Stimulated activated CD4-positive, alpha-beta T cell treated with anti-CD3 and anti-CD28 coated beads, Interleukin-15, amount 100 ng/mL, for 24 hours (primary cell): ENCODE results near the gene PROZ.
"Not testable (repeated sequence)": the region's sequence is repeated elsewhere in the genome, so short reads cannot be mapped to it uniquely, and the experiment has no call there.

Experiments used
- DNase-seq: peaks from one replicate; pipeline ENCODE4 v3.0.0-alpha.2; 2020

The PROZ gene

GRCh38 chr13:113157929-113158747, at the start of gene PROZ:
Gene PROZ (plus strand): TSS chr13:113158648. CDS start chr13:113158661, 13 bp downstream.
- no peak for DNase-seq

- peak; percentile 23 for DNase-seq
Measured at GRCh38 chr13:113109151-113110047, 49.0 kb upstream of the PROZ start.

- peak; percentile 55 for DNase-seq
Measured at GRCh38 chr13:113110048-113110851, 48.2 kb upstream of the PROZ start.

- DNase-seq = no peak
Measured at GRCh38 chr13:113110852-113111315, 47.6 kb upstream of the PROZ start.

GRCh38 chr13:113111821-113112220, 46.6 kb upstream of the PROZ start:
- not testable (repeated sequence) for DNase-seq

- not testable (repeated sequence) for DNase-seq
Measured at GRCh38 chr13:113112475-113112874, 46.0 kb upstream of the PROZ start.

GRCh38 chr13:113112893-113113845, 45.3 kb upstream of the PROZ start:
- no peak for DNase-seq

GRCh38 chr13:113113846-113114271, 44.6 kb upstream of the PROZ start:
- no peak for DNase-seq

GRCh38 chr13:113114511-113115362, 43.7 kb upstream of the PROZ start:
- DNase-seq = no peak

GRCh38 chr13:113115363-113116205, 42.9 kb upstream of the PROZ start:
- no peak for DNase-seq

- DNase-seq = no peak
Measured at GRCh38 chr13:113116206-113116800, 42.1 kb upstream of the PROZ start.

- no peak for DNase-seq
Measured at GRCh38 chr13:113116871-113117271, 41.6 kb upstream of the PROZ start.

GRCh38 chr13:113117335-113117872, 41.0 kb upstream of the PROZ start:
- no peak for DNase-seq

- DNase-seq = no peak
Measured at GRCh38 chr13:113117911-113118260, 40.6 kb upstream of the PROZ start.

GRCh38 chr13:113118261-113119021, 40.0 kb upstream of the PROZ start:
- no peak for DNase-seq

- DNase-seq = no peak
Measured at GRCh38 chr13:113119166-113119821, 39.2 kb upstream of the PROZ start.

GRCh38 chr13:113119822-113120189, 38.6 kb upstream of the PROZ start:
- DNase-seq = no peak
